T-helper 1 cell treated with Interleukin-12 subunit alpha and Interleukin-12 subunit beta and Interleukin-4 antibody, amounts not matched to agents 30 ng/mL and 1 ng/mL, for 36 hours (primary cell): ENCODE measurements around the gene EIF4G3. TPM values are rescaled to one million over a fixed set of nuclear protein-coding genes. Genes with fewer than 3 reads are reported as not detected.

ENCODE experiments used
- intact Hi-C: fragments of 100-400 bp; cut with micrococcal nuclease; formaldehyde crosslinking; loops from one replicate; pipeline ENCODE4 v1.15.1; 2024
- total RNA-seq: library from RNA; stranded (reverse); gene quantifications from 2 replicates; pipeline ENCODE4 v1.2.3, GENCODE V29; 2022

EIF4G3 gene
- total RNA-seq, 1 donor from 2014 or later: 55.2 TPM

DNA sequence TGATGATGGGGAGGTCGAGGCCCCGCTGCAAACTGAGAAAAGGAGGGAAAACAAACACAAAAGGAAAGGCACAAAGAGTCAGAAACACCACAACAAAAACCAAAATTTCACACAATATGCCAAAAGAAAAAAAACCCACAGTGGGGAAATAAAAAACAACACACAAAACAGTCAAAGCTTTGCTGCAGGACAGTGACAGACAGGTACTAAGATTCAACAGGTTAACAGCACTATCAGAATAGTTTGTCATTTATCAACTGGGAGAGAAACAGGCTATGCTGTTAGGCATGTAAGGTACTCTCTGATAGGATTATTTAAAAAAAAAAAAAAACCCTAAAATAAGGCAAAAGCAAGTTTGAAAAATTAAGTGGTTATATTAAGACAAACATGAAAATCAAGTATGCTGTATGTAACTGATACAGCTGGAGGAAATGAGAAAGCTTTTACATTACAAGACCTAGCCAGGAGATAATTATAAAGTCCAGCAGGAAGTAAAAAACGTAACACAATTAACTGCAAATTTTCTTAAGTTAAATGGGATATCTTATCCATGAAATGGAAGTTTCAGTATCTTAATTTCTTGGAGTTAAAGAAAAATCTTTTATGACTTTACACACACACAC, 179.0 kb downstream of the EIF4G3 start:
- intact Hi-C loops: no loop called here

DNA sequence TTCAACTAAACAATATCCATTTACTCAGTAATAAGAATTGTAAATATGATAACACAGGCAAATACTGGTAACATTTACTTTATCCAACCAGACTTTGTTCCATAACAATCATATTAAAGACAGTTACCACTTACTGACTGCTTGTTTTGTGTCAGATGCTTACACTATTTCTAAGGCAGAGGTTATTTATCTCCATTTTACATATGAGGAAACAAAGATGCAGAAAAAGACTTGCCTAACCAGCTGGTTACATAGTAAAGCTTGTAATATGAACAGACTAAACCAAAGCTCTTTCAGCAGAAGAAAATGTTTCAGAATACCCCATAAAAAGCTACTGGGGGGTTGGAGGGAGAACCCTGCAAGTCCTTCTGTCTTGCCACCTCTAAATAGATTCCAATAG, 180.1 kb downstream of the EIF4G3 start:
- intact Hi-C loops: no loop called here

DNA sequence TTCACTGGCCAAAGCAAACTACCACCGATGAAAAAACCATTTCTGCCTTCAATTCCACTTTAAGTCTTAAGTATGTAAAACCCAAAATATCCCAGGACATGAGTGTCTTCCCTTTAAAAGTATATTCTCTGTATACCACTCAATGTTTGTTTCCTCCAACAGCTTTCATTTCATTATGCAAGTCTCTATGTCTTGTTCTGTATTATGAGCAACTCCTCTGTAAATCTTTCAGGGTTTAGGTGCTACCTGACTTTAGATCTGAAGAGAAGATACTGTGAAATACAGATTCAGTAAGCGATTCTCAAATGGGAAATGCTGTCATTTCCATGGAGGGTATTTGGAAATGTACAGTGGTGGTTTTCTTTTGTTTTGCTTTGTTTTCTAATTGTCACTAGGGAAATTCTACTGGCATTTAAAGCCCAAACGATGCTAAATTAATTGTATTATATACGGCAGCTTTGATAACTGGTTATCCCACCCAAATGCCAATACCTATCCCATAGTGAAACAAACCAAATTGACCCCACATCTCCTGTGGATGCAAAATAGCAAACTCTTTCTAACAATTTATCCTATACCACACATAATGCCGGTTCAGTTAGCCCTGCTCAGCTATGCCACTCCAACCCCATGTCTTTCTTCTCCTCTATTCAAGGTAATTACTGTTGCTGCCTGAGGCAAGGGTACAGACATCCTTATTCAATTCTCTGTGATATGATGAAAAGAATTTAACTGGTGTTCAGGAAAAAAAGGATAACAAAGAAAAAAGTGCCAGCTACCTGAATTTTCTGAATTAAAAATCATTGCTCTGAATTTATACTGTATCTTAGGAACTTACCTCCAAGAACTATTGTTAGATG, 182.8 kb downstream of the EIF4G3 start:
- intact Hi-C loops: loop anchor here (5.0 kb wide), 1 partner anchor 183 kb away; the partner anchor contains the start of gene EIF4G3

DNA sequence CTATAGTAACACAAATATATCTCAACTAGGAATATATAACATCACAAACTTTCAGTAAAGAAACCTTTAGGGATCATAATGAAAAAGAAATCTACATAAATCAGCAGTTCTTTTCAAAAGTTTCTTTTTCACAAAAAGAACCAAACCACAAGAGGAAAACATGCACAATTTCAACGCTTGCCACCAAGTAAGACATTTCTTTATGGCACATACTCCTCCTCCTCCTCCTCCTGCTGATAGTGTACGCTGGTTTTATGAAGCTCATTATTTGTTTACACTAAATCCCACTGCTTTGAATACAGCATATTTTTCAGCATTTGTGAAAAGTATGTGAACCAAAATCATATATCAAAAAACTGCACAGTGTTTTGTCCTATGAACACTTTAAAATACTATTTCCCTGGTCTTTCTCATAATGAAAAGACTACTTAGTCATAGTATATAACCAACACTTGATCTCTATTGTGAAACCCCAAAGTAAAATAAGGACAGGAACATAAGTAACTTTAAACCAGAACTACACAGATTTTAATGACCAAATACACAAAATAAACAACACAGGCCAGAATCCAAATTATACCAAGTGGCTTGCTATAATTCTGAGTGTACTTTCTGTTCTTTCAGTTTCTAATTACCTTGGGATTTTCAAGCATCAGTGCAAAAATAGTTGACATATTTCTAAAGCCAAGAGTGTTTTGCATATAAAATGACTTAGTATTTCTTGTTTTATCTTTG, 184.2 kb downstream of the EIF4G3 start:
- intact Hi-C loops: loop anchor here (1.0 to 5.0 kb wide), 2 partner anchors 30 to 185 kb away; partner anchors contain the start of gene EIF4G3

DNA sequence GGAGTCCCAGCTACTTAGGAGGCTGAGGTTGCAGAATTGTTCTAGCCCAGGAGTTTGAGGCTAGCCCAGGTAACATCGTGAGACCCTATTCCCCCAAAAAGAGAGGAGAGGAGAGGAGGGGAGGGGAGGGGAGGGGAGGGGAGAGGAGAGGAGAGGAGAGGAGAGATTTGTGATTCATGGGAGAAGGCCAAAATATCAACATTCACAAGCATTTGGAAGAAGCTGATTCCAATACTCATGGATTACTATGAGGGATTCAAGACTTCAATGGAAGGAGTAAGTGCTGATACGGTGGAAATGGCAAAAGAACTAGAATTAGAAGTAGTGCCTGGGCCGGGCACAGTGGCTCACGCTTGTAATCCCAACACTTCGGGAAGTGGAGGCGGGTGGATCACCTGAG, 187.8 kb downstream of the EIF4G3 start:
- intact Hi-C loops: no loop called here

DNA sequence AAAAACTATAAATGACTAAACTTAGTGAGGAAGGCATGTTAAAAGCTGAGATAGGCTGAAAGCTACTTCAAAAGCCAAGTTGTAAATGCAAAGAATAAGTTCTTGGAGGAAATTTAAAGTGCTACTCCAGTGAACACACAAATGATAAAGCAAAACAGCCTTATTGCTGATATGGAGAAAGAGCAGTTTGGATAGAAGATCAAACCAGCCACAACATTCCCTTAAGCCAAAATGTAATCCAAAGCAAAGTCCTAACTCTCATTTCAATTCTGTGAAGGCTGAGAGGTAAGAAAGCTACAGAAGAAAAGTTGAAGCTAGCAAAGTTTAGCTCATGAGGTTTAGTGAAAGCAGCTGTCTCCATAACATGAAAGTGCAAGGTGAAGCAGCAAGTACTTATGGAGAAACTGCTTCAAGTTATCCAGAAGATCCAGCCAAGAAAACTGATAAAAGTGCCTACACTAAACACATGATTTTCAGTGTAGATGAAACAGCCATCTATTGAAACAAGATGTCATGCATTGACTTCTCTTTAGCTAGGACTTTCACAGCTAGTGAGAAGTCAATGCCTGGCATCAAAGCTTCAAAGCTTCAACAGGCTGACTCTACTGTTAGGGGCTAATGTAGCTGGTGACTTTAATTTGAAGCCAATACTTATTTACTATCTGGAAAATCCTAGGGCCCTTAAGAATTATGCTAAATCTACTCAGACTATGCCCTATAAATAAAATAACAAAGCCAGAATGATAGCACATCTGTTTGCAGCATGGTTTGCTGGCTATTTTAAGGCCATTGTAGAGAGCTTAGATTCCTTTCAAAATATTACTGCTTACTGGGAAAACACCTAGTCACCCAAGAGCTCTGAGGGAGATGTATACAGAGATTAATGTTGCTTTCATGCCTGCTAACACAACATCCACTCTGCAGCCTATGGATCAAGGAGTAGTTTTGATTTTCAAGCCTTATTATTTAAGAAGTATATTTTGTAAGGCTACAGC, 188.6 kb downstream of the EIF4G3 start:
- intact Hi-C loops: no loop called here

DNA sequence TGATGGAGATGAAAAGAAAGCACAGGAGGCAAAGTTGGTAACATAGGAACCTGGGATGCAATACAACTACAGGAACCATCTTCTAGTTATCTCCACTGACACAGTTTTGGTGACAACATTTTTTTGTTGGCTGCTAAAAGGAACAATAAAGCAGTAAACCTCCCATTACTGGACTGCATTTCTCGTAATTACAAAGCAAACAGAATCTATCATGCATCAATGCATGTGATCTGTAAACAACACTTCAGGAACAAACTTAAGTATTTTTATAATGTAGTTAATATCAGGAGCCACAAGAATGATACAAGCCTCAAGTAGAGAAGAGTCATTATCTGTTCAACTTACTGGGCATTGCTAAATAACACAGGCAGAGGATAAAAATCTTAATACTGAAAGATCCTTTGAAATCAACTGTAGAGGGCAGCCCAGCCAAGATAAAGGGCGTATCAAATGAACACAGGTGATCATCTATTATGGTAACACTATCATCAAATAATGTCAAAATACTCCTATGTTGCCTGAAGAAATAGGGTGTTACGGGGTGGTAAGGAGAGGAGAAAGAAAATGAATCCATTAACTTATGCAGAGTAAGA, 193.3 kb downstream of the EIF4G3 start:
- intact Hi-C loops: loop anchor here (2.0 kb wide), 1 partner anchor 211 kb away; no protein-coding TSS in a partner anchor

DNA sequence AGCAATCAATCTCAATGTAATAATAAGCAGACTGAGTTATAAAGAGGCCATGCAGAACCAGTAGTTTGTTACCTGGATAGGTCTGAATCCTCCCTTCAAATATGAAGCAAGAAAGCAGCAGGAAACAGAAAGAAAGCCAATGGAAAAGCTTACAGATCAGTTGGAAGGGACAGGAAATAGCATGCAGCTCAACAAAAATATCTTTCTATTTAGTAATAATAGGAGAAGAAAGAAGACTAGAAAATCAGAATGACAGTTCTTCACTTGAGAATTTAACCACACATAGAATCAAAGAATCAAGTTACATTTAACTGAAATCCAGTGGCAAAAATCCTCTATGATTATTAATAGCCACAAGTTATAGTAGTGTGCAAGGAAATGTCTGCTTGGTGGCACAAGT, 194.4 kb downstream of the EIF4G3 start:
- intact Hi-C loops: loop anchor here (2.0 kb wide), 1 partner anchor 212 kb away; no protein-coding TSS in a partner anchor

DNA sequence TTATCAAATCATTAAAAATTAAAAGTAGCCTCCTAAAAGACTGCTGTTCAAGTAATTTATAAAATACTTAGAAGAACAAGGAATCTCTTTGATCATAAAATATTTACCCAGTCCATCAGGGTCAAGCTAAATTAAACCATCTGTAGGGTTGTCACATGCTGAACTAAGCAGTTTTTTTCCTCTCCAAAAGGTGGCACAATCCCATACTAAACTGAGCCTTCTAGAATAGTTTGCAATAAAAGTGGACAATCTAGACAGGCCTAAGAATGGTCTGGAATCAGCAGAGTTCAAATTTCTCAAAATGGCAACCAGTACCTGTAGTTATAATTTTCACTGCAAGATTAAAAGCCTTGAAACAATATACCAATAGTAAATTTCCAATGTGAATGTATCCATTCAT, 194.8 kb downstream of the EIF4G3 start:
- intact Hi-C loops: loop anchor here (2.0 kb wide), 1 partner anchor 213 kb away; no protein-coding TSS in a partner anchor

DNA sequence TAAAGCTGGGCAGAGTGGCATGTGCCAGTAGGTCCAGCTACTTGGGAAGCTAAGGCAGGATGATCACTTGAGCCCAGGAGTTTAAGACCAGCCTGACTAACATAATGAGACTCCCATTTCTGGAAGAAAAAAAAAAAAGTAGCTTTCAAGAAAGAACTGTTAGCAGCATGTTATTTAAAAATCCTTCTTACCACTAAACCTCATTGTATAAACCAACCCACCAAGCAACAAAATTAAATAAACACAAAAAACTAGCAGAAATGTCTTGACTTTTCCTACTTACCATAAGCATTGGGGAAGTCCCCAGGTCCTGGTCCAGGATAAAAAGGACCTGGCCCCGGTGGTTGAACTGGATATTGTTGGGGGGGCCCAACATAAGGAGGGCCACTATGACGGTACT, 196.6 kb downstream of the EIF4G3 start:
- intact Hi-C loops: no loop called here

DNA sequence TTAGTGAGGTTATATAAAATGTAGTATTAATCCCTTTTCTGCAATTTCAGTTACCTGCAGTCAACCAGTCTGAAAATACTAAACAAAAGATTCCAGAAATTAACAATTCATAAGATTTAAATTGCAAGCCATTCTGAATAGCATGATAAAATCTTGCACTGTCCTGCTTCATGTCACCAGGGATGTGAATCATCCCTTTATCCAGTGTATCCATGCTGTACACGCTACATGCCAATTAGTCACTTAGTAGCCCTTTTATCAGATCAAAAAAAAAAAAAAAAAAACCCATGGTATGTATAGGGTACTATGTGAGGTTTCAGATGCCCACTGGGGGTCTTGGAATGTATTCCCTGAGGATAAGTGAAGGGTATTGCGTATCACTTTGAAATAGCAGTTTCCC, 198.3 kb downstream of the EIF4G3 start:
- intact Hi-C loops: no loop called here

DNA sequence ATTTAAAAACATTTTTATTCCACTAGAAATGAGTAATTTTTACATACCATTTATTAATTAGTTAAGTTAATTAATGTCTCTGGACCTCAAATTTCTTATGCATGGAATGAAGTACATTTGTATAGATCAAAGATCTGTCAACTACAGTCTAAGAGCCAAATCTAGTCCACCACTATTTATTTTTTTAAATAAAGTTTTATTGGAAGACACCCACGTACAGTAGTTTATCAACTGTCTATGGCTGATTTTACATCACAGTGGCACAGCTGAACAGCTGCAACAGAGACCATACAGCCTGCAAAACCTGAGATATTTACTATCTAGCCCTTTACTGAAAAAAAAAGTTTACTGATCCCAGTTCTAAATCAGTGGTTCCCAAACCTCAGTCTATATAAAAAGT, 201.0 kb downstream of the EIF4G3 start:
- intact Hi-C loops: no loop called here

DNA sequence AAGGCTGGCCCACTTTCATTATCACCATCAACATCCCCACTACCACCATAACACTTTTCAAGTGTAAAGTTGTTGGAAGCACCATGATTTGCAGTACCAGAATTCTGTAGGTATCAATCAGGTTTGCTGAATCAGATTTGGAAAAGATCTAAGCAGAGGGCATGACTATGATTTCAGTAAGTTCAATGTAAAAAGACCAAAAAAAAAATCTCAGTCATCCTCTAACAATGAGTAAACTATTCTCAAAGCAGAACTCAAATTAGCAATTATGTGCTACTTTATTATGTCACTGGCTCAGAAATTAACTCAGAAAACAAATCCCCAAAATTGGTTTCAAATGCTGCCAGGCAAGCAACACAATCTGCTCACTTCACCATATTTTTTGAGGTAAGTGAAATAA, 201.7 kb downstream of the EIF4G3 start:
- intact Hi-C loops: no loop called here

DNA sequence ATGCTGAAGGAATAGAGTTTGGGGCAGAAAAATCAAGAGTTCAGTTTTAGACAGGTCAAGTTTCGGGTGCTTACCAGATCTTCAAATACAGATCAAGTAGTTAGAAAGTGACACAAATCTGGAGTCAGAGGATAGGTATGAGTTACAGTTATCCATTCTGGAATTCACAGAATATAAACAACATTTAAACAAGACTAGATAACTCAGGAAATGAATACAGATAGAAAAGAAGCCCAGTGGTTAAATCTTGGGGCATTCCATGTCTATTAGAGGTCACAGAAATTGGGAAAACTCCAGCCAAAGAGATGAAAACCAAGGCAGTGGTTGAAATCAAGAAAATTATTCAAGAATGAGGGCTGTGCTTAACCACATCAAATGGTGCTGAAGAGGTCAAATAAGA, 202.6 kb downstream of the EIF4G3 start:
- intact Hi-C loops: no loop called here

DNA sequence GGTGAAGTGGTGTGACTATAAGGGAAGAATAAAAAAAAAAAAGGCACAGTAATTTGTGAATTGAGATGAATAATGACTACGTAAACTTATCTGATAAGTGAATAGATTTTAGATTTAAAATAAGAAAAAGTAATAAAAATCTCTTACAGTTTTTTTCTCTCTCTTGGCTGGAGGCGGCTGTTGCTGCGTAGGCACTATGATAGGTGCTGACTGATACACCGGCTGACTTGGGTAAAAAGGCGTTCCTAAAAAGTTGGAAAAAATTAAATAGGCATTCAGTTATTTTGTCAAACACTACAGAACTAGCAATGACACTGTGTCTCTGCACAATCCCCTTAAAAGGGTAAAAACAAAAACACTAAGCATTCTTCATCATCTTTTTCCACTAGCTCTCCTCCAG, 203.8 kb downstream of the EIF4G3 start:
- intact Hi-C loops: no loop called here

DNA sequence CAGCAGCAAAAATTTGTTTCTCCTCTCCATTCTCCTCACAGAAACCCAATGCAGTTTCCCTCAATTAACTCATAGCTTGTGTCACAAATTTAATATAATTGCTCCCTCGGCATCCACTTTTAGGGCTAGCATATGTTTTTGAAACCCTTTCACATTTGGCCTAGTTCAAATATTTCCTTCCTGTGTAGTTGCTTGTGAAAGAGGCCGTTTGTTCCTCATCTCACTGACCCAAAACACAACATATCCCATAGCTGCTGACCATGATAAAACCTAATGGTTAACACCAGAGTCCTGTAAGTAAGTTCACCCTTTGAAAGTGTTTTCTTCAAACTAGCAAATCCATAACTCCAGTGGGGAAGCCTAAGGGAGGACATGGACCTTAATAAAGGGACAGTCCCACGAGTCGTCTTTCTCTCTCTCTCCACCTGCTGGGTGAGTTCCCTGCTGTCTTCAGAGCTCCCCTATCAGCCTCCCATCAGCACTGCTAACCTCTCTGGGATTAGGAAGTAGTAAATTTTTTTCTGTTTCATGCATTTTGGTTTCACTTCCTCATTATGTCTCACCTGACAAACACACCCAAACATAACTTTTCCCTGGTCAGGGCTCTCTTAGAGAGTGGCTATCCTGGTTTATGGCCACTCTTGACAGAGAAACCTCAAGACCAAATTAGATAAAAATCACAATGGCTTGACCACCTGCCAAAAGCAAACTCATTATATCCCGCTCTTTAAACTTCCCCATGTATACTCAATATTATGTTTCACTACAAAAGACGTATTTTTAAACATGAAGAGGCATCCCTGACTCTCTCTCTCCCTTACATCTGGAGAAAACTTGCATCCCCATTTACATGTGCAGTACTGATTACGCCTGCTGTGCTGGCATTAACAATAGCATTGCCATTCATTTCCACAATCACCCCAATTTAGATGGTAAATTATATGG, 211.9 kb downstream of the EIF4G3 start:
- intact Hi-C loops: no loop called here

DNA sequence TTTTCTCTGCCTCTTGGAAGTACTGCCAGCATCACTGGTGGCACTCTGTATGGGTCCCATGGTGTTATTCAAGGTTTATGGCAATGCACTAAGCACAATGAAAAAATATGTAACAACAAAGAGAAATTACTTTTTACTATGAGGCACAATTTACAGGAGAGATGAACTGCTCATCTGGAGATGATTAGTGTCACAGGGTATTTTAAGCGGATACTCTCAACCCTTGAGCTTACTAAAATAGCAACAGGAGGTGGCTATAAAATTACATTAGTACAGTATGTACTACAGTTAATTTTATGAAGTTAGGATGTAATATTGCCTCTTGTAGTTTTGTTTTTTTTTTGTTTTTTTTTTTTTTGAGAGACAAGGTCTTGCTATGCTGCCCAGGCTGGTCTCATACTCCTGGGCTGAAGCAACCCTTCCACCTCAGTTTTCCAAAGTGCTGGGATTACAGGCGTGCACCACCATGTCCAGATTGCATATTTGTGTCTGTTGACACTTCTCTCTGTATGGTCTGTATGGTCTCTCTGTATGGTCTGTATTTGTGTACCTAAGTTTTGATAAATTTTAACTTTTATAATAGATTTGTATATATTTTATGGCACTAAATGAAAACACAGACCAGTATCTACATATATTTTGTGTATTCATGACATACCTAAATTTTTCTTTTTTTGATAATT, 214.0 kb downstream of the EIF4G3 start:
- intact Hi-C loops: no loop called here

DNA sequence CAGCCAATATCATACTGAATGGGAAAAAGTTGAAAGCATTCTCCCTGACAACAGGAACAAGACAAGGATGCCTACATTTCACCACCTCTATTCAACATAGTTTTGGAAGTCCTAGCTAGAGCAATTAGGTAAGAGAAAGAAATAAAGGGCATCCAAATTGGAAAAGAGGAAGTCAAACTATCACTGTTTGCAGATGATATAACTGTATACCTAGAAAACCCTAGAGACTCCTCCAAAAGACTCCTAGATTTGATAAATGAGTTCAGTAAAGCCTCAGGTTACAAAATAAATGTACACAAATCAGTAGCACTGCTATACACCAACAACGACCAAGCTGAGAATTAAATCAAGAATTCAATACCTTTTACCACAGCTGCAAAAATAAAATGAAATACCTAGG, 218.3 kb downstream of the EIF4G3 start:
- intact Hi-C loops: no loop called here

DNA sequence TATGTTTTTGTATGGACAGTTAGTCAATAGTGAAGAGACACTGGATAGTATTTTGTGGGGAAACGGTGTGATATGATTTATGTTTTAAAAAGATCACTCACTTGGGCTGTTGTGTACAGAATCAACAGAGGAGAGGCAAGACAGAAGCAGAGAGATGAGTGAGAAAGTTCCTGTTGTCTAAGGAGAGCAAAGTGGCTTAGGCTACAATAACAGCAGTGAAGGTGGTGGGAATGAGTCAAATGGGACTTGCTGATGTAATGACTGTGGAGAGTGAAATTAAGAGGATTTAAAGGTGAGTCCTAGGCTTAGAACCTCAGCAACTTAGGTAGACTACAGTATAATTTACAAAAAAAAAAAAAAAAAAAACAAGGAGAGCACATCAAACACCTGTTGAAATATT, 220.4 kb downstream of the EIF4G3 start:
- intact Hi-C loops: no loop called here
